A172 (cell line): ENCODE results near the gene FOXB1. TPM values are rescaled to one million over a fixed set of nuclear protein-coding genes. Genes with fewer than 3 reads are reported as not detected.

ENCODE experiments used
- DNase-seq: peaks from one replicate; pipeline ENCODE4 v3.0.0-alpha.2; 2015; ENCODE audit warnings: low spot score
- total RNA-seq: library from RNA; depleted of rRNA; stranded (reverse); fragments of >200 nt; shearing (Covaris generic); gene quantifications from 2 replicates; pipeline ENCODE4 v1.2.3, GENCODE V29; 2014; rRNA removed

The FOXB1 gene
- not detected in 2 replicates for total RNA-seq

- no peak for DNase-seq
Observed at GRCh38 chr15:60004009-60004845, at the start of gene FOXB1. FOXB1 (plus strand) TSS chr15:60004311; CDS start chr15:60004964, 653 bp downstream.

- DNase-seq, result no peak
Observed at GRCh38 chr15:59958288-59958687, 45.8 kb upstream of the FOXB1 start.

DNA sequence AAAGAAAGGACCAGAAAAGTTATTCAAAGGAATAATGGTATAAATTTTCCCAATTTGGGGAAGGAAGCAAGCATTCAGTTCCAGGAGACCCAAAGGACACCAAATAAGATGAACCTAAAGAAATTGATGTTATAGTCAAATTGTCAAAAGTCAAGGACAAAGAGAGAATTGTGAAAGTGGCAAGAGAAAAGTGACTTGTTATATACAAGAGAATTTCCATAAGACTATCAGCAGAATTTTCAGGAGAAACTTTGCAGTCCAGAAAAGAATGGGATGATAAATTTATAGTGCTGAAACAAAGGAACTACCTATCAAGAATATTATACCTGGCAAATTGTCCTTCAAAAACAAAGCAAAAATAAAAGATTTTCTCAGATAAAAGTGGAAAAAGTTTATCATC lies 43.8 kb upstream of the FOXB1 start:
- no peak for DNase-seq

DNA sequence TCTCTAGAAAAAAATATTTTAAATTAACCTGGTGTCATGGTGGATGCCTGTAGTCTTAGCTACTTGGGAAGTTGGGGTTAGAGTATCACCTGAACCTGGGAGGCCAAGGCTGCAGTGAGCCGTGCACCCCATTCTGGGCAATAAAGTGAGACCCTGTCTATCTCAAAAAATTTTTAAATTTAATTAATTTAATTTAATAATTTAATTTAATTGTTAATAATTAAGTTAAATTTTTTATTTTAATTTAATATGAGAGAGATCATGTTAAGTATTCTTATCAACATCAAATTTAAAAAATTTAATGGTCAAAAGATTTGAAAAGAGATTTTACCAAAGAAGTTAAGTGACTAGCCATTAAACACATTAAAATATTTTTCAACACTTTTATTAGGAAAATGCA lies 40.8 kb upstream of the FOXB1 start:
- no peak for DNase-seq

DNA sequence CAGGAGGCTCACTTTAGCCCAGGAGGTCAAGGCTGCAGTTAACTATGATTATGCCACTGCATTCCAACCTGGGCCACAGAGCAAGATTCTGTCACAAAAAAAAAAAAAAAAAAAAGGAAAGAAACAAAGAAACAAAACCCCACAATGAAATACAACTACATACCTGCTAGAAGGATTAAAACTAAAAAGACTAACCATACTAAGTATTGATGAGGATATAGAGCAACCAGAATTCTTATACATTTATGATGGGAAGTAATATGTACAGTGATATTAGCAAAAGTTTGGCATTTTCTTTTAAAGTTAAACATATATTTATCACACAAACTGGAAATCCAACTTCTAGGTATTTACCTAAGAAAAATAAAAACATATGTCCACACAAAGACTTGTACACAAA lies 40.2 kb upstream of the FOXB1 start:
- no peak for DNase-seq

DNA sequence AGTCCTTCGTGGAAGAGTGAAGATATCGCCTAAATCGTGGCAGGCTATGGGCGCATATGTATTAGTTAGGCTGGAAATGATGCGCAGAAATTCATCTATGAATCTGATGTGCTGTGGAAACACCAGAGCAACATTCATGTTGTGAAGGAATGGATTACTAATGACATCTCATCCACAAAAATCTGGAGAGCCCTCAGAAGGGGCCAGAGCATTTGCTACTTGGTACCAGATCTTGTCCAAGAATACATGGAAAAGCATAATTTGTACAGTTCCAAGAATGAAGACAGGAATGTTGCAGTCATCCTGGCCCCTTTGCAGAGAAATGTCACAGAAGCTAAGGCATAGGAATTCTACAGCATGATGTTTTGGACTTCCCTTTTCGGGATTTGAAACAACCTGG lies 38.4 kb upstream of the FOXB1 start:
- DNase-seq, result no peak

DNA sequence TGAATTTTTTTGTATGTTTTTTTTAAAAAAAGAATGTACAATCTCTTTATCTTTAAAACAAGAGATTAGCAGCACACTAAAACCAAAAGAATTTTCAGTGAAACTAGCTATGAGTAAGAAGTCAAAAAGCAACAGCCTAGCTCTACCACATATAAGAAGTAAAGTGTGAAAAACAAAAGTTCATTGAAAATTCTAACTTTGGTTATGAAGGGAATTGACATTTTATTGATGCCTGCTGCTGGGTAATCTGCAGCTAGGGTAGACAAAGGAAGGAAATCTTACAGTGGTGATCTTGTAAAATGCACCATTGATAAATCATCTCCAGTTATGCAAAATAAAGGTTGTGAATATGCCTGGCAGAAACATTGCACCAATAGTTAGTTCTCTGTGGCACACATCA lies 37.8 kb upstream of the FOXB1 start:
- no peak for DNase-seq

- DNase-seq, result no peak
Observed at GRCh38 chr15:59968314-59968713, 35.8 kb upstream of the FOXB1 start.

- DNase-seq, result no peak
Observed at GRCh38 chr15:59972241-59972640, 31.9 kb upstream of the FOXB1 start.

GRCh38 chr15:59976480-59977271 lies 27.4 kb upstream of the FOXB1 start:
- no peak for DNase-seq

DNA sequence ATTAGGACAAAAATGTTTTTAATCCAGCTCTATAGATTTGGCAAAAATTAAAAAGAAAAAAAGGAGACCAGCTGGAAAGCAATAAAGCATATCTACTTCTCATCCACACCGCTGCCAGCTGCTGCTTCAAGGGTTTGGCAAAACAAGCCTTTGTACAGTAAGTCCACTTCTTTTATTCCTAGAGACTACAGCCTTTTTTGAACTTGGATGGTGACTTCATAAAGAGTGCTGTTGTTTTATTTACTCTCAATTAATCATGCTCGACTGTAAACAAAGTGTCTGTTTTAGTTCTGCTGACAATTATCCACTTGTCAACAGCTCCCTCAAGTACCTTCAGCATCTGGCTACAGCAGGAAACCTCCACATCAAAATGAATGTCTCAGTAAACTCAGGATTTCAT lies 12.3 kb upstream of the FOXB1 start:
- no peak for DNase-seq

GRCh38 chr15:59993041-59993750 lies 10.9 kb upstream of the FOXB1 start:
- DNase-seq, result no peak

GRCh38 chr15:59993950-59994401 lies 10.1 kb upstream of the FOXB1 start:
- no peak for DNase-seq

DNA sequence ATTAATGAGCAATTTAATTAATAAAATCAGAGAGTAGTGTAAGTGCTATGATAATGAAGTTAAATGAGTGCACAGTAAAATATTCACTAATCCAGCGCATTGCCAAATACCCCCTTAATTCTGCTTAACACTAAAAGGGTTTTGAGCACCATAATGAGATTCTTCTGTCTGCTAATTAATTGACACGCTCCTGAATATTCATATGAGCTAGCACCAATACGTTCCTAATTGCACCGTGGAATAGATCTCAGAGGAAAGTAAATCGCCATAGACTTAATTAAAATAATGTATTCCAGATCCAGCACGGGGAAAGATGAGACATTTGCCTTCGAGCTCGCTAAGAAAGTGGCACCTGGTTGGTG lies 9.6 kb upstream of the FOXB1 start:
- no peak for DNase-seq

- DNase-seq, result no peak
Observed at GRCh38 chr15:59994888-59995557, 9.1 kb upstream of the FOXB1 start.

- no peak for DNase-seq
Observed at GRCh38 chr15:59995568-59996297, 8.4 kb upstream of the FOXB1 start.

DNA sequence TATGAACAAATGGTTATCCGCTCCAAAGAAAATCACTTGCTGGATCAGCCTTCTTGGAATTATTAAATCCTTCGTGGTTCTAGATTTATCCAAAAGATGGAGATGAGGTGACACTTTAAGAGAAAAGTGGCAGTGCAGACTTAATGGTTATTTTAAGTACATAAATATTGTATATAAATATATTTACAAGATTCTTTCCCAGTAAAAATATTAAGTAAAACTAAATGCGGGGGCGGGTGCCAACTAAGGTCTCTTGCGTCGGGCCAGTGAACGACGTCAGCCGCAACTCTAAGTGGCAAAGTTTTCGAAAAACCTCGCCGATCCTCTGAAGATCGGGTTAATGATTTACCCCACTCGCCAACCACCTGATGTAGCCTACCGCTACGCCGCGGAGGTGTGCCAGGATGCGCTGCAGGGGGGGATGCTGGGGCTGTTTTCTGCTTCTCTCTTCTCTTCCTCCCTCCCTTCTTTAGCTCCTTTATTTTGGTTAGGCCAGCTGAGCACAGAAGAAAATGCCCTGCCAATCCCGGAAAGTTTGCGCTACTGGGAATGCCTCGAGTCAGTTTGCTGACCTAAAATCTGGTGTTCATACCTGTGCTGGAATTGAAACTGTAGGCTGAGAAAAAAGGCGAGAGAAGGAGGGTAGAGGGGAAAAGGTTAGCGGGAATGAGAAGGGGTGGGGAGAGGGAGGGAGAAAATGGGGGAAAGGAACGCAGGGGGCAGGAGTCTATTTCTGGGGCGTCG lies 7.6 kb upstream of the FOXB1 start:
- DNase-seq, result no peak

- DNase-seq, result no peak
Observed at GRCh38 chr15:59997070-59997701, 6.9 kb upstream of the FOXB1 start.

DNA sequence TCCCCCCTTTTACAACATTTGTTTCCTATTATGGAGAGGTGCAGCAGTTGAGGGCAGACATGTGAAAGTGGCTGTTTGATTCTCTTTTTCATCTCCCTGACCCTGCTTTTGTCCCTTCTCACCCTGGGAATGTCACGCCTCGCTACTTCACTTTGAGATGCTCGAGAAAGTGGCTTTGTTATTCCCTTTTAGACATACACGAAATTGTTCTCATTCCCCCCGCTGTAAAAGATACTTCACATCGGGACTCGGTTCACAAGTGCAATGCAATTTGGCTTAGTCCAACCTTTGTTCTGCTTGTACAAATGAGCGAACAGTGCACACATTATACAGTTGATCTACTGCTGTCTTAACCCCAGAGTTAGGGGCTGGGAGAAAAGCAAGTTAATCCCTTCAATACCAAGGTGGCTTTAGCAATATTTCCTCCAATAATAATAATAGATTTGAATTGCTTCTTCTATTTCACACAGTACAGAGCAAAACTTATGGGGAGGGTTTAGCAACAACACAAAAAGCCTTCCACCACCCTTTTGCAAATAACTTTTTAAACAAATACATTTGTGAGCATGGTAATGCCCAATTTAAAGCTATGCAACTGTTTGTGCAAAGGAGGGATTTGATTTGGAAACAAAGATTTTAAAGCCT lies 5.7 kb upstream of the FOXB1 start:
- DNase-seq, result no peak
